Ovary (tissue), 9 donors: ENCODE results near the gene HERC4. TPM values are rescaled to one million over a fixed set of nuclear protein-coding genes. Genes with fewer than 3 reads are reported as not detected.
A peak's percentile ranks its signal among the peaks of the same experiment; 100 is the strongest.

Experiments
- DNase-seq, 5 donors: peaks; one replicate each; pipeline ENCODE4 v3.0.0-alpha.2; 2019 to 2020
- H3K27ac ChIP-seq, 2 donors: fragments of 200-600 bp; one replicate each; pipeline versions ENCODE4 v1.5.1 to v1.8.0; 2019 to 2022
- H3K27me3 ChIP-seq: fragments of 200-600 bp; one replicate; pipeline ENCODE4 v1.8.0; 2022
- H3K36me3 ChIP-seq: fragments of 200-600 bp; sonication (generic); one replicate; pipeline ENCODE4 v1.5.1; 2019
- H3K4me1 ChIP-seq: one replicate; pipeline ENCODE4 v1.8.1; 2013; ENCODE audit warnings: mild to moderate bottlenecking, moderate library complexity; ENCODE audit not compliant: insufficient read depth
- H3K4me3 ChIP-seq: fragments of 200-600 bp; sonication (generic); one replicate; pipeline ENCODE4 v1.5.1; 2017
- H3K9me3 ChIP-seq, 2 donors: fragments of 200-600 bp in 1 of 2; sonication (generic) in 1 of 2; one replicate each; pipeline versions ENCODE4 v1.5.1 to v1.8.1; 2013 to 2019; ENCODE audit warnings: mild to moderate bottlenecking in 1 of 2, moderate library complexity in 1 of 2
- CTCF ChIP-seq, 3 donors: fragments of 450-650 bp in 2 of 3; fragments of 200-600 bp in 1 of 3; IDR thresholded peaks; one replicate each; pipeline versions ENCODE4 v1.5.1 to v1.8.0; 2016 to 2022; ENCODE audit warnings: antibody characterized with exemption in 3 of 3, mild to moderate bottlenecking in 1 of 3
- EP300 ChIP-seq: sonication (generic); formaldehyde crosslinking; IDR thresholded peaks from one replicate; pipeline ENCODE4 v1.6.1; 2017; ENCODE audit warnings: antibody characterized with exemption
- POLR2A ChIP-seq: fragments of 450-650 bp; IDR thresholded peaks from one replicate; pipeline ENCODE4 v1.6.1; 2017; ENCODE audit warnings: antibody characterized with exemption, mild to moderate bottlenecking, moderate library complexity
- WGBS, 3 donors: extraction: QIAGEN DNeasy Blood & Tissue Kit in 1 of 3; methylation state at CpG; one replicate each; pipeline versions ENCODE4 v1.1.5 to v1.1.7; 2013 to 2017; 5-methylcytosine and 5-hydroxymethylcytosine counted together
- intact Hi-C, 4 donors: fragments of 100-400 bp; cut with DNase I; formaldehyde crosslinking; loops; one replicate each; pipeline versions ENCODE4 v1.11.0 to v1.15.1; 2022 to 2023
- polyA plus RNA-seq, 2 donors: library from polyadenylated mRNA; stranded (reverse); fragments of 200-250 nt in 1 of 2; fragments of 350-450 nt in 1 of 2; fragmentation: Illumina TruSeq in 1 of 2; extraction: RNeasy Lipid Tissue Mini Kit (QIAGEN cat#74804) in 1 of 2; gene quantifications; one replicate each; pipeline ENCODE4 v1.2.3, GENCODE V29; 2013 to 2014
- total RNA-seq, 7 donors: library from RNA; depleted of rRNA in 2 of 7; stranded (reverse); fragments of >200 nt in 2 of 7; fragmentation: NEBNext Ultra II Directional in 3 of 7; extraction: Animal tissue kit (Norgen Biotek cat#: 25700) in 3 of 7; gene quantifications; one replicate each; pipeline versions ENCODE4 v1.1.0 to v1.2.4, GENCODE V29; 2016 to 2023
- donor health status: DM: no; HTN: no; CAD: no; lungs with moderate emphysema.
- donor health status: DM: no; HTN: no; CAD: no.
- donor health status: Bipolar disorder and iron deficiency.
- donor health status: DM: yes; HTN: yes; CAD: no.
- donor health status: DM: no; HTN: no; CAD: no.
- donor health status: DM: yes; HTN: yes; CAD: no.

Gene HERC4
- total and polyA plus RNA-seq, 9 donors = 16.4 to 54.7 (median 43.5) TPM

DNA sequence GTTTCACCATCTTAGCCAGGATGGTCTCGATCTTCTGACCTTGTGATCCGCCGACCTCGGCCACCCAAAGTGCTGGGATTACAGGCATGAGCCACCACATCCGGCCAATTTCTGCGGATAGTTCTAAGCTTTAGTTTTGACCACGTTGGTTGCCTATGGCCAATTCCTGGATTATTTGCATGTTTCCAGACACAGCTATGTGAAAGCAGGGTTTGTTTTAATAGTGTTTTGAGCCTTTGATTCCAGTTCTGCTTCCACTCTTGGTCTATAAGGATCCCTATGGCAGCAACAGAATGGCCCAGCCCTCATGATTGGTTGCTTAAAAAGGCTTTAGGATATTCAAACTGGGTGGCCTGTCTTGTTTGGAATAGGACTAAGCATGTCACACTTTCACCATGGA, 171.5 kb downstream of the HERC4 start:
- intact Hi-C loops = no loop called here
- 89 to 94% (median 89%) methylated on average over 7 of the region's 7 CpGs for WGBS, 3 donors
- Histone ChIP-seq H3K4me3 (no peak overlapping the region), H3K36me3 (no peaks in the 10 kb centered on the region), H3K9me3 (no peaks in the 10 kb centered on the region), H3K4me1 (no peaks in the 10 kb centered on the region), H3K27me3 (no peaks in the 10 kb centered on the region), H3K27ac (no peak overlapping the region)
- TF ChIP-seq POLR2A (no peak), CTCF (IDR thresholded peaks at IDR 0.05) (no peak), EP300 (no peak)
- no peak for DNase-seq

DNA sequence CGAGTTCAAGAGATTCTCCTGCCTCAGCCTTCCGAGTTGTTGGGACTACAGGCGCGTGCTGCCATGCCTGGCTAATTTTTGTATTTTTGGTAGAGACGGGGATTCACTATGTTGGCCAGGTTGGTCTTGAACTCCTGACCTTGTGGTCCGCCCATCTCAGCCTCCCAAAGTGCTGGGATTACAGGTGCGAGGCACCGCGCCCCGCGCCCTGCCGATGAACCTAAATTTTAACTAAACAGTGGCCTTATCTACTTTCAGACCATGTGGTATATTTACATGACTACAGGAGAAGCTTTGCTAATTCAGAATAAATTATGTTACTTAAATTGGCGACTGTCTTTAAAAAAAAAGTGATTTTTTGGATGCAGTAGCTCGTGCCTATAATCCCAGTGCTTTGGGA, 181.4 kb downstream of the HERC4 start:
- no peaks in the 10 kb centered on the region for H3K27me3 ChIP-seq
- no peaks in the 10 kb centered on the region for H3K9me3 ChIP-seq
- no peak overlapping the region for H3K27ac ChIP-seq
- TF ChIP-seq CTCF (IDR thresholded peaks at IDR 0.05) = no peak
- TF ChIP-seq EP300 = no peak
- TF ChIP-seq POLR2A = no peak
- intact Hi-C loops = no loop called here
- no peak for DNase-seq
- no peaks in the 10 kb centered on the region for H3K36me3 ChIP-seq
- 85 to 93% (median 88%) methylated on average over 14 of the region's 14 CpGs for WGBS, 3 donors
- peaks cover 1% of the 10 kb centered on the region for H3K4me1 ChIP-seq
- no peak overlapping the region for H3K4me3 ChIP-seq

DNA sequence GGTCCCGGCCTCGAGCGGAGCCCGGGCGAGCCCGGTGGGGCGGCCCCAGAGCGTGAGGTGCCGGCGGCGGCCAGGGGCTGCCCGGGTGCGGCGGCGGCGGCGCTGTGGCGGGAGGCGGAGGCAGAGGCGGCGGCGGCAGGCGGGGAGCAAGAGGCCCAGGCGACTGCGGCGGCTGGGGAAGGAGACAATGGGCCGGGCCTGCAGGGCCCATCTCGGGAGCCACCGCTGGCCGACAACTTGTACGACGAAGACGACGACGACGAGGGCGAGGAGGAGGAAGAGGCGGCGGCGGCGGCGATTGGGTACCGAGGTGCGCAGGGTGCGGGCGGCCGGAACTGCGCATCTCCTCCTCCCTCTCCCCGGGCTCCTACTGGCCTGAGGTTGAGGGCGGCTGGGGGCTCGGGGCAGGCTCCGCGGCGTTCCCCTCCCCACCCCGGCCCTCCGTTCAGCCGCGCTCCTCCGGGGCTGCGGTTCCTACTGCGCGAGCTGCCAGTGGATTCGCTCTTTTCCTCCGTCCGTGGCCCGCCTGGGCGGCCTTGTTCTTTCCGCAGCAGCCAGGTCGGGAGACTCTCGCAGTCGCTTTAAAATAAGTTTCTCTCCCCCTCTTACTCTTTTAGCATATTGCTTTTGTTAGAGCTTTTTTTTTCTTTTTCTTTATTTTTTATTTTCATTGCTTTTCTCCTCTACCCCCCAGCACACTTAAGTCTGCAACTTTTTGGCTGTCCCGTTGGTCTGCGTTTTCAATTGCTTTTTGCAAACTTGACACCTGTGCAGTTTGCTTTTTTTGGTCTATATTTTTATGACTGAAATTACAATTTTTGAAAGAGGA, 190.0 kb downstream of the HERC4 start:
- DNase-seq = peak; percentile 63 to 81 (median 73)
- WGBS, 3 donors = 0 to 1% (median 1%) methylated on average over 57 to 73 of the region's 73 CpGs
- Histone ChIP-seq H3K4me3 (peak overlapping the region; percentile 82), H3K4me1 (peaks cover 9% of the 10 kb centered on the region), H3K36me3 (no peaks in the 10 kb centered on the region), H3K27ac (peak overlapping the region; percentile 92 to 94), H3K9me3 (no peaks in the 10 kb centered on the region), H3K27me3 (no peaks in the 10 kb centered on the region)
- TF ChIP-seq EP300 = no peak
- peak in 1 of 3 donors; percentile 21 for TF ChIP-seq CTCF (IDR thresholded peaks at IDR 0.05)
- no peak for TF ChIP-seq POLR2A
- intact Hi-C loops = no loop called here

DNA sequence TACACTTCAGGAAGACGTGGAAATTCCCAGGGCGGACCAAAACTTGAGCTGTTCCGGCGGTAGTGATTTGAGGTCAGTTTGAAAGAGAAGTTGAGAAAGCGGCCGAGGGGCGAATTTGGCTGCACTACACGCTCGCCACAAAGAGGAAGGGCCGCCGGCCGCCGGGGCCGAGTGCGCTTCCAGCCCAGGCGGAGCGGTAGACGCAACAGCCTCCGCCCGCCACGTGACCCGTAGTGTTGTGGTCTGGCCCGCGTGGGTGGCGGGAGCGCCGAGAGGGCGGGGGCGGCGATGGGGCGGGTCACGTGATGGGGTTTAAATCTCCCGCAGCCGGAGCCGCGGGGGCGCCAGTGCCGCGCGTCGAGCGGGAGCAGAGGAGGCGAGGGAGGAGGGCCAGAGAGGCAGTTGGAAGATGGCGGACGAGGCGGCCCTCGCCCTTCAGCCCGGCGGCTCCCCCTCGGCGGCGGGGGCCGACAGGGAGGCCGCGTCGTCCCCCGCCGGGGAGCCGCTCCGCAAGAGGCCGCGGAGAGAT, 190.7 kb downstream of the HERC4 start, which contains the start of gene SIRT1:
TSS of gene SIRT1 (plus strand) at position 344 of the 529 bp plus-strand sequence. CDS start at position 410, 66 bp downstream.
- no peaks in the 10 kb centered on the region for H3K27me3 ChIP-seq
- intact Hi-C loops = no loop called here
- H3K36me3 ChIP-seq = no peaks in the 10 kb centered on the region
- 0% methylated on average over 58 to 62 of the region's 62 CpGs for WGBS, 3 donors
- peak within 1 kb of the TSS; percentile 82 for H3K4me3 ChIP-seq
- peak within 1 kb of the TSS; percentile 92 to 94 for H3K27ac ChIP-seq
- no peaks in the 10 kb centered on the region for H3K9me3 ChIP-seq
- TF ChIP-seq POLR2A (peak; percentile 90), CTCF (IDR thresholded peaks at IDR 0.05) (peak in 1 of 3 donors; percentile 11), EP300 (peak; percentile 3)
- DNase-seq = peak; percentile 97 to 99 (median 98)
- H3K4me1 ChIP-seq = peaks cover 9% of the 10 kb centered on the region
